ENCODE data around the gene MAP2K5. TPM values are rescaled to one million over a fixed set of nuclear protein-coding genes. Genes with fewer than 3 reads are reported as not detected.

MAP2K5 gene
- total and polyA plus RNA-seq, 2 donors from 2014 or later: 14.1 to 18.6 TPM

GRCh38 chr15:67779549-67780111 is 237.1 kb downstream of the MAP2K5 start:
- Histone ChIP-seq H3K9me3 (ENCODE audit: control insufficient read depth in 2 of 3, insufficient read depth in 1 of 3, low read length in 3 of 3) (no peaks in the 10 kb centered on the region), H3K27me3 (ENCODE audit: control insufficient read depth, insufficient read depth, low read length) (no peaks in the 10 kb centered on the region), H3K27ac (ENCODE audit: low read depth in 2 of 2, low read length in 2 of 2) (no peak overlapping the region), H3K4me1 (ENCODE audit: control insufficient read depth in 2 of 3, insufficient read depth in 2 of 3, low read depth in 1 of 3, low read length in 3 of 3) (peaks cover 0 to 12% (median 6%) of the 10 kb centered on the region in 3 donors), H3K9ac (ENCODE audit: low read length in 3 of 3) (no peak overlapping the region), H3K36me3 (ENCODE audit: control insufficient read depth in 2 of 3, insufficient read depth in 3 of 3, low read length in 3 of 3) (no peaks in the 10 kb centered on the region), H3K4me3 (ENCODE audit: low read length in 3 of 3) (no peak overlapping the region)
- TF ChIP-seq CTCF (IDR thresholded peaks at IDR 0.05; ENCODE audit: borderline replicate concordance, extremely low read depth, insufficient read depth): no peak
- FAIRE-seq (no peak), DNase-seq (no peak)
- intact Hi-C loops (cut with DNase I): no loop called here

- TF ChIP-seq CTCF (IDR thresholded peaks at IDR 0.05; ENCODE audit: borderline replicate concordance, extremely low read depth, insufficient read depth): no peak
- Histone ChIP-seq H3K27me3 (ENCODE audit: control insufficient read depth, insufficient read depth, low read length) (no peaks in the 10 kb centered on the region), H3K4me3 (ENCODE audit: low read length in 3 of 3) (no peak overlapping the region), H3K27ac (ENCODE audit: low read depth in 2 of 2, low read length in 2 of 2) (no peak overlapping the region), H3K9ac (ENCODE audit: low read length in 3 of 3) (no peak overlapping the region), H3K36me3 (ENCODE audit: control insufficient read depth in 2 of 3, insufficient read depth in 3 of 3, low read length in 3 of 3) (no peaks in the 10 kb centered on the region), H3K4me1 (ENCODE audit: control insufficient read depth in 2 of 3, insufficient read depth in 2 of 3, low read depth in 1 of 3, low read length in 3 of 3) (peaks cover 0 to 12% (median 6%) of the 10 kb centered on the region in 3 donors), H3K9me3 (ENCODE audit: control insufficient read depth in 2 of 3, insufficient read depth in 1 of 3, low read length in 3 of 3) (no peaks in the 10 kb centered on the region)
- intact Hi-C loops (cut with DNase I): no loop called here
- DNase-seq: no peak
- no peak for FAIRE-seq
These were observed 238.6 kb downstream of the MAP2K5 start for GRCh38 chr15:67781061-67781460.

GRCh38 chr15:67781907-67782690 is 239.6 kb downstream of the MAP2K5 start:
- TF ChIP-seq CTCF (IDR thresholded peaks at IDR 0.05; ENCODE audit: borderline replicate concordance, extremely low read depth, insufficient read depth): no peak
- FAIRE-seq: no peak

More at GRCh38 chr15:67781907-67782690, 239.6 kb downstream of the MAP2K5 start:
- peaks cover 0 to 12% (median 6%) of the 10 kb centered on the region in 3 donors for H3K4me1 ChIP-seq (ENCODE audit: control insufficient read depth in 2 of 3, insufficient read depth in 2 of 3, low read depth in 1 of 3, low read length in 3 of 3)
- no peaks in the 10 kb centered on the region for H3K36me3 ChIP-seq (ENCODE audit: control insufficient read depth in 2 of 3, insufficient read depth in 3 of 3, low read length in 3 of 3)
- H3K27ac ChIP-seq (ENCODE audit: low read depth in 2 of 2, low read length in 2 of 2): no peak overlapping the region
- intact Hi-C loops (cut with DNase I): no loop called here
- H3K9me3 ChIP-seq (ENCODE audit: control insufficient read depth in 2 of 3, insufficient read depth in 1 of 3, low read length in 3 of 3): no peaks in the 10 kb centered on the region
- no peak overlapping the region for H3K9ac ChIP-seq (ENCODE audit: low read length in 3 of 3)
- H3K27me3 ChIP-seq (ENCODE audit: control insufficient read depth, insufficient read depth, low read length): no peaks in the 10 kb centered on the region
- no peak overlapping the region for H3K4me3 ChIP-seq (ENCODE audit: low read length in 3 of 3)
- DNase-seq: no peak
